CD14-positive monocyte (primary cell): ENCODE data around the gene FSD1. TPM values are rescaled to one million over a fixed set of nuclear protein-coding genes. Genes with fewer than 3 reads are reported as not detected.

Experiments
- DNase-seq, 3 donors: peaks; one replicate each; pipeline ENCODE4 v3.0.0-alpha.2; 2011 to 2022
- H2AFZ ChIP-seq: 2 replicates; pipeline ENCODE4 v1.6.0; 2012; ENCODE audit warnings: mild to moderate bottlenecking, low read depth, low read length, inconsistent platforms; ENCODE audit not compliant: insufficient read depth, poor library complexity, severe bottlenecking
- H3K27ac ChIP-seq, 2 donors: 1 replicate in 1 of 2; 2 replicates in 1 of 2; pipeline ENCODE4 v1.5.1; 2012 to 2013; ENCODE audit warnings: low read length in 2 of 2, control low read depth in 1 of 2, inconsistent platforms in 1 of 2, low read depth in 1 of 2, mild to moderate bottlenecking in 1 of 2
- H3K27me3 ChIP-seq, 2 donors: one replicate each; pipeline versions ENCODE4 v1.6.0 to v1.6.1; 2011 to 2013; ENCODE audit warnings: low read length in 2 of 2; ENCODE audit not compliant: control insufficient read depth in 2 of 2, insufficient read depth in 2 of 2
- H3K36me3 ChIP-seq, 2 donors: replicated peaks in 1 of 2; 1 replicate in 1 of 2; 2 replicates in 1 of 2; pipeline versions ENCODE4 v1.5.1 to v1.6.1; 2012 to 2013; ENCODE audit warnings: low read length in 2 of 2, control low read depth in 1 of 2, inconsistent platforms in 1 of 2, mild to moderate bottlenecking in 1 of 2; ENCODE audit not compliant: insufficient read depth in 2 of 2, control insufficient read depth in 1 of 2
- H3K4me1 ChIP-seq, 2 donors: 1 replicate in 1 of 2; 2 replicates in 1 of 2; pipeline versions ENCODE4 v1.5.1 to v1.6.1; 2012 to 2013; ENCODE audit warnings: low read length in 2 of 2, control low read depth in 1 of 2, inconsistent platforms in 1 of 2, mild to moderate bottlenecking in 1 of 2, moderate library complexity in 1 of 2; ENCODE audit not compliant: insufficient read depth in 2 of 2, control insufficient read depth in 1 of 2
- H3K4me2 ChIP-seq: replicated peaks from 2 replicates; pipeline ENCODE3; 2012; ENCODE audit warnings: low read length, moderate library complexity, mild to moderate bottlenecking; ENCODE audit not compliant: poor library complexity, severe bottlenecking; ENCODE audit errors: extremely low read depth
- H3K4me3 ChIP-seq, 3 experiments: fragments of 200-600 bp in 1 of 3; sonication (generic) in 1 of 3; replicated peaks in 1 of 3; 1 replicate in 2 of 3; 2 replicates in 1 of 3; pipeline ENCODE4 v1.5.1; 2011 to 2013; ENCODE audit warnings: low read length in 3 of 3, mild to moderate bottlenecking in 3 of 3, control low read depth in 2 of 3, low read depth in 2 of 3, inconsistent platforms in 1 of 3, moderate library complexity in 1 of 3
- H3K79me2 ChIP-seq: 2 replicates; pipeline ENCODE4 v1.6.0; 2012; ENCODE audit warnings: mild to moderate bottlenecking, control low read depth, inconsistent platforms, low read length, moderate library complexity; ENCODE audit not compliant: insufficient read depth
- H3K9ac ChIP-seq: 2 replicates; pipeline ENCODE4 v1.6.0; 2017; ENCODE audit warnings: low read length, mild to moderate bottlenecking; ENCODE audit not compliant: insufficient read depth, poor library complexity, severe bottlenecking
- H3K9me3 ChIP-seq, 2 donors: replicated peaks in 1 of 2; 1 replicate in 1 of 2; 2 replicates in 1 of 2; pipeline versions ENCODE4 v1.5.1 to v1.6.1; 2012 to 2013; ENCODE audit warnings: low read length in 2 of 2, control low read depth in 1 of 2; ENCODE audit not compliant: control insufficient read depth in 1 of 2, insufficient read depth in 1 of 2
- H4K20me1 ChIP-seq: 2 replicates; pipeline ENCODE4 v1.6.0; 2012; ENCODE audit warnings: mild to moderate bottlenecking, low read length, control low read depth, moderate library complexity; ENCODE audit not compliant: insufficient read depth
- H3K27ac Mint-ChIP-seq, 7 donors: one replicate each; pipeline ENCODE4 v1.8.0; 2020; ENCODE audit warnings: mild to moderate bottlenecking in 7 of 7, mixed read lengths in 7 of 7, moderate library complexity in 6 of 7, inconsistent platforms in 2 of 7
- H3K27me3 Mint-ChIP-seq, 3 donors: one replicate each; pipeline ENCODE4 v1.8.0; 2021 to 2022; ENCODE audit warnings: low read depth in 3 of 3, mild to moderate bottlenecking in 3 of 3, mixed read lengths in 3 of 3, moderate library complexity in 3 of 3, inconsistent platforms in 1 of 3
- H3K36me3 Mint-ChIP-seq, 2 donors: one replicate each; pipeline ENCODE4 v1.8.0; 2020; ENCODE audit warnings: mixed read lengths in 2 of 2, inconsistent platforms in 1 of 2, mild to moderate bottlenecking in 1 of 2
- H3K4me1 Mint-ChIP-seq: one replicate; pipeline ENCODE4 v1.8.0; 2020; ENCODE audit warnings: mild to moderate bottlenecking, mixed read lengths
- H3K4me3 Mint-ChIP-seq, 2 donors: one replicate each; pipeline ENCODE4 v1.8.0; 2020; ENCODE audit warnings: mild to moderate bottlenecking in 2 of 2, mixed read lengths in 2 of 2, moderate library complexity in 1 of 2
- H3K9me3 Mint-ChIP-seq, 7 donors: one replicate each; pipeline ENCODE4 v1.8.0; 2020 to 2022; ENCODE audit warnings: mixed read lengths in 7 of 7, mild to moderate bottlenecking in 6 of 7, moderate library complexity in 6 of 7, inconsistent platforms in 2 of 7
- WGBS: methylation state at CpG from one replicate; pipeline ENCODE4 v1.1.5; 2013; ENCODE audit warnings: missing lambda C conversion rate; ENCODE audit not compliant: insufficient coverage; 5-methylcytosine and 5-hydroxymethylcytosine counted together
- intact Hi-C, 2 donors: fragments of 100-400 bp; cut with micrococcal nuclease; formaldehyde crosslinking; loops; one replicate each; pipeline versions ENCODE4 v1.15.0 to v1.15.1; 2023
- polyA plus RNA-seq, 3 donors: library from polyadenylated mRNA; depleted of rRNA in 1 of 3; unstranded in 2 of 3; stranded (reverse) in 1 of 3; fragments of 300-500 nt in 2 of 3; fragments of >200 nt in 1 of 3; fragmentation: Illumina TruSeq in 2 of 3; gene quantifications; 1 replicate in 2 of 3; 2 replicates in 1 of 3; pipeline ENCODE4 v1.2.3, GENCODE V29; 2012 to 2021
- TF ChIP-seq, protein P1 (sequence below): fragments of 200-600 bp; IDR thresholded peaks from one replicate; pipeline ENCODE4 v1.8.0; 2022; ENCODE audit warnings: antibody characterized with exemption, mild to moderate bottlenecking

FSD1 gene
- polyA plus RNA-seq, 3 donors: 0.39 TPM; not detected in 2

DNA sequence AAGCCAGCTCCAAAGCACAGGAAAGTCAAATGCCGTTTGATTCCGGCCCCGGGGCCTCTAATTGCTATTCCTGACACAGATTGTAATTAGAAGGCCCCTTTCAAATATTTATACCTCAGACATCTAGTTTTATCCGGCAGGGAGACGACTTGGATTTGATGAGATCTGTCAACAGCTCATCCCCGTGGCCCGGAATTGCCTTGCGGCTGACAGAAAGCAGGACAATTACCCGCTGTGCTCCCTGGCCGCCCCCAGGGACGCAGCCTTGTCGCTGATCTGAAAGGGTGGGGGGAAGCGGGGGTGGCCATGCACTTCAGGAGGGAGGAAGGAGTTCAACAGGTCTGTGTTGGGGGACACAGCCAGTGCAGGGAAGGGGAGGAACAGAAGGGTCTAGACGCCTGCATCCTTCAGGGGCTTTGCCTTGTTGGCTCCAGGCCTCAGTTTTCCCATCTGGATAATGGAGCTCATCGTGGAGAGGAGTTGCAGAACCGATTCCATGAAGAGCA is 27.2 kb upstream of the FSD1 start:
- Mint-ChIP-seq H3K4me1 (peaks cover 3% of the 10 kb centered on the region), H3K4me3 (peak overlapping the region in 1 of 2 donors; percentile 59), H3K27ac (no peak overlapping the region), H3K27me3 (peaks cover 36 to 55% (median 40%) of the 10 kb centered on the region in 3 donors), H3K9me3 (peaks cover 0 to 7% (median 3%) of the 10 kb centered on the region in 7 donors), H3K36me3 (peaks cover 0 to 5% of the 10 kb centered on the region in 2 donors)
- Histone ChIP-seq H3K4me2 (no peak overlapping the region), H3K27ac (no peak overlapping the region), H3K36me3 (no peaks in the 10 kb centered on the region), H3K9ac (no peak overlapping the region), H3K4me1 (no peaks in the 10 kb centered on the region), H3K9me3 (no peaks in the 10 kb centered on the region), H3K4me3 (no peak overlapping the region), H2AFZ (no peak overlapping the region), H3K79me2 (no peaks in the 10 kb centered on the region), H4K20me1 (no peaks in the 10 kb centered on the region), H3K27me3 (peaks cover 20 to 32% of the 10 kb centered on the region in 2 donors)
- DNase-seq: no peak
- TF ChIP-seq, protein P1, sequence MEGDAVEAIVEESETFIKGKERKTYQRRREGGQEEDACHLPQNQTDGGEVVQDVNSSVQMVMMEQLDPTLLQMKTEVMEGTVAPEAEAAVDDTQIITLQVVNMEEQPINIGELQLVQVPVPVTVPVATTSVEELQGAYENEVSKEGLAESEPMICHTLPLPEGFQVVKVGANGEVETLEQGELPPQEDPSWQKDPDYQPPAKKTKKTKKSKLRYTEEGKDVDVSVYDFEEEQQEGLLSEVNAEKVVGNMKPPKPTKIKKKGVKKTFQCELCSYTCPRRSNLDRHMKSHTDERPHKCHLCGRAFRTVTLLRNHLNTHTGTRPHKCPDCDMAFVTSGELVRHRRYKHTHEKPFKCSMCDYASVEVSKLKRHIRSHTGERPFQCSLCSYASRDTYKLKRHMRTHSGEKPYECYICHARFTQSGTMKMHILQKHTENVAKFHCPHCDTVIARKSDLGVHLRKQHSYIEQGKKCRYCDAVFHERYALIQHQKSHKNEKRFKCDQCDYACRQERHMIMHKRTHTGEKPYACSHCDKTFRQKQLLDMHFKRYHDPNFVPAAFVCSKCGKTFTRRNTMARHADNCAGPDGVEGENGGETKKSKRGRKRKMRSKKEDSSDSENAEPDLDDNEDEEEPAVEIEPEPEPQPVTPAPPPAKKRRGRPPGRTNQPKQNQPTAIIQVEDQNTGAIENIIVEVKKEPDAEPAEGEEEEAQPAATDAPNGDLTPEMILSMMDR: no peak
- intact Hi-C loops: no loop called here
- 74% methylated on average over 11 of the region's 16 CpGs for WGBS

DNA sequence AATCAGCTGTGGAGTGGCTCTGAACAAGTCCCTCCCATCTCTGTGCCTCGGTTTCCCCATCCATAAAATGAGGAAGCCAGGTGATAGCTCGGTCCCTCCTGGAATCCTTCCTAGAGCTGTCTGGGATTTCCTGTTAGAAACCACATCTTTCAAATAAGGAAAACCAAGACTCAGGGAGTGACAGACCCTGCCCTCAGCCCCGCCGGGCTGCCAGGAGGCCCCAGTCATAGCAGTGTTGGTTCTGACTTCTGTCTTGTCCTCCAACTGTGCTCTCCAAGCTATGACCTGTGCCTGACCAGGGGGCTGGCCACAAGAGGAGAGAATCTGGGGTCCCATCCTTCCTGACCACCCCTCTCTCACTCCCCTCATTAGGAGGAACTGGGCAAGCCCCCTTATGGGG is 26.4 kb upstream of the FSD1 start:
- Histone ChIP-seq H3K9me3 (no peaks in the 10 kb centered on the region), H3K27ac (no peak overlapping the region), H3K27me3 (peaks cover 20 to 32% of the 10 kb centered on the region in 2 donors), H3K4me1 (no peaks in the 10 kb centered on the region), H2AFZ (no peak overlapping the region), H3K79me2 (no peaks in the 10 kb centered on the region), H3K4me2 (no peak overlapping the region), H3K36me3 (no peaks in the 10 kb centered on the region), H3K9ac (no peak overlapping the region), H3K4me3 (no peak overlapping the region), H4K20me1 (no peaks in the 10 kb centered on the region)
- TF ChIP-seq, protein P1: no peak
- Mint-ChIP-seq H3K4me1 (peaks cover 3% of the 10 kb centered on the region), H3K4me3 (peak overlapping the region in 1 of 2 donors; percentile 57), H3K36me3 (peaks cover 0 to 2% of the 10 kb centered on the region in 2 donors), H3K27me3 (peaks cover 38 to 59% (median 40%) of the 10 kb centered on the region in 3 donors), H3K9me3 (peaks cover 0 to 7% (median 3%) of the 10 kb centered on the region in 7 donors), H3K27ac (no peak overlapping the region)
- intact Hi-C loops: no loop called here
- 10% methylated on average over 2 of the region's 4 CpGs for WGBS
- DNase-seq: no peak
